Measurements from ENCODE around the gene ADAMTS15.

The ADAMTS15 gene

DNA sequence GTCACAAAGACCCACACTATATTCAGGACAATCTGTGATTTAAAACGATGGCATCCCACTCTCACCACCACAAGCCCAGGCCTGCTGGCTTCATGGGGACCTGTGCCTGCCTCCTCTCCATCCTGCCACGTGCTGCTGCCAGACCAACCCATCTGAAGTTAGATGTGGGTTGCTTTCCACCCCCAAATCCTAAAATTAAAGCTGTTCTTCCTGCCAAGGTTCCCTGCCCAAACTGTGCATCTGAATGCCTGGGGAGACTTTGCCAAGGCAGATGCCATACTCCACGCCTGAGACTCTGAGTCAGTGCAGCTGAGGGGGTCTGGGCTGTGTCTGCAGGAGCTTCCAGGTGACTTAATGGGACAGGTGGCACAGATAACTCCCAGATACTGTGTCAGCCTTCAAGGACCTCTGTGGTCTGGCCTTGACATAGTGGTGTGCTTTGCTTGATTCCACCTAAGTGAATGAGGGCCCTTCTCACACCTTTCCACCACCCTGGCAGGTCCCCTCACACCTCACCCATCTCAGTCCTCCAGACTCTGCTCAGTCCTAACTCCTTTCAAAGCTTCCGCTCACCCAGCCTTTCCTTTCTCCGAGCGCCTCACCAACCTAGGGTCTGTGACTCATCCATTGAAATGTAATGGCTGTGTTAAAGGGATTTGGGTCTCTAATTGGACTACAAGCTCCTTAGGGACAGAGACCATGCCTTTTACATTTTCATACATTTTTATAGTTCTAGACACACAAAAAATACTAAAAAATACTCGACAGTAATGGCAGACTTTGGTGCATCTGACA lies 38.7 kb upstream of the ADAMTS15 start:
- TF ChIP-seq, protein P1, sequence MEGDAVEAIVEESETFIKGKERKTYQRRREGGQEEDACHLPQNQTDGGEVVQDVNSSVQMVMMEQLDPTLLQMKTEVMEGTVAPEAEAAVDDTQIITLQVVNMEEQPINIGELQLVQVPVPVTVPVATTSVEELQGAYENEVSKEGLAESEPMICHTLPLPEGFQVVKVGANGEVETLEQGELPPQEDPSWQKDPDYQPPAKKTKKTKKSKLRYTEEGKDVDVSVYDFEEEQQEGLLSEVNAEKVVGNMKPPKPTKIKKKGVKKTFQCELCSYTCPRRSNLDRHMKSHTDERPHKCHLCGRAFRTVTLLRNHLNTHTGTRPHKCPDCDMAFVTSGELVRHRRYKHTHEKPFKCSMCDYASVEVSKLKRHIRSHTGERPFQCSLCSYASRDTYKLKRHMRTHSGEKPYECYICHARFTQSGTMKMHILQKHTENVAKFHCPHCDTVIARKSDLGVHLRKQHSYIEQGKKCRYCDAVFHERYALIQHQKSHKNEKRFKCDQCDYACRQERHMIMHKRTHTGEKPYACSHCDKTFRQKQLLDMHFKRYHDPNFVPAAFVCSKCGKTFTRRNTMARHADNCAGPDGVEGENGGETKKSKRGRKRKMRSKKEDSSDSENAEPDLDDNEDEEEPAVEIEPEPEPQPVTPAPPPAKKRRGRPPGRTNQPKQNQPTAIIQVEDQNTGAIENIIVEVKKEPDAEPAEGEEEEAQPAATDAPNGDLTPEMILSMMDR (conservative IDR thresholded peaks at IDR 0.05; ENCODE audit: low read depth) = no peak
- DNase-seq (ENCODE audit: low spot score) = no peak
- POLR2A ChIA-PET (ENCODE audit: low non-redundant PET) = no interaction called here
- H3K27ac ChIP-seq = no peak overlapping the region
- CTCF ChIA-PET = interaction anchor here (0.5 to 0.6 kb wide), 2 partner anchors 10 to 20 kb away, joined by 3 to 4 read pairs; no protein-coding TSS in a partner anchor

DNA sequence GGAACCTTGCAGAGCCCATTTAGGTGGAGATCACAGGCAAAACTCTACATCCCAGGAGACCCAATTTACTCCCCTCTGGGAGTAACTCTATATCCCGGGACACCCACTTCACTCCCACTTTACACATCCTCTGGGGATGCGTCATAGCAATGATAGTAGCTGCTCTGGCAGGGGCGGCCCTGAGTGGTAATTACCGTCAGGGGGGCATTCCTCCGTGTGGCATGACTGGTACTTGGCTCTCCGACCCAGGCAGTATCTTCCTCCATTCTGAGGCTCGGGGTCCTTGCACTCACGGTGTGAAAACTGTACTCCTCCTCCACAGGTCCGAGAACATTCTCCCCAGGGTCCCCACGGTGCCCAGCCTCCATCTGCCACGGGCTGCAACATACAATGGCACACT lies 37.2 kb upstream of the ADAMTS15 start:
- ChIA-PET CTCF (no interaction called here), POLR2A (ENCODE audit: low non-redundant PET) (no interaction called here)
- TF ChIP-seq, protein P1 (conservative IDR thresholded peaks at IDR 0.05; ENCODE audit: low read depth) = no peak
- DNase-seq (ENCODE audit: low spot score) = no peak
- no peak overlapping the region for H3K27ac ChIP-seq

DNA sequence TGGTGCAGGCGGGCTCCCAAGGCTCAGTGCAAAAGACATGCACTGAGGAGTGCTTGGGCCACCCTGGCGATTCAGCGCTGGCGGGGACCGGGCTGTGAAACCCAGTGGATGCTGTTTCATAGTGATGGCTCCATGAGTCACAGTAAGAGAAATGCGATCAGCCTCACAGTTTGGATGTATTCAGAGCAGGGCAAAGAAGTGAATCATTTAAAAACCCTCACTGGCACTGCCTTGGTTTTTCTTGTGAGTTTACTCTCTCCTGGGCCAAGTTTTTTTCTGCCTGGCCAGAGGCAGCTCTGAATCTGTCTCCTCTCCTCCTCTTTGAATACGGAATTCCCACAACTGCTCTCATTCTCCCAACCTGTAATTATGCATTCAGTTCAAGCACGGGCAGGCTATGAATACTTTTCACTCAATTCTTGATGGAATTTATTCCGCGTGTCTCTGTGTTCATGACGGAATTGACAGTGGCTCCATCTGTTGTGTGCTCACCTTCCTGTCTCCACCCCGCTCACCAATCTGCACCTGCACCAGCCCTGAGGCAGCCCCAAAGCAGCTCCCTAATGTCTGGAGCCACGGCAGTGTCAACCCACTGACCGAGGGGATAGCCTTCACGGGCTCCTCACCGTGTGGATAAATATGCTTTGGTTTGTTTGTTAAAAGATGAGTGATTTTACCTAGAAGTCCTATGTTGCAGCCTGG lies 34.9 kb upstream of the ADAMTS15 start:
- ChIA-PET CTCF (interaction anchor here (1.4 kb wide), 1 partner anchor 15 kb away, joined by 4 read pairs; the partner anchor contains the start of gene ADAMTS8), POLR2A (ENCODE audit: low non-redundant PET) (no interaction called here)
- DNase-seq (ENCODE audit: low spot score) = peak; percentile 86
- TF ChIP-seq, protein P1 (conservative IDR thresholded peaks at IDR 0.05; ENCODE audit: low read depth) = no peak
- peak overlapping the region; percentile 55 for H3K27ac ChIP-seq

DNA sequence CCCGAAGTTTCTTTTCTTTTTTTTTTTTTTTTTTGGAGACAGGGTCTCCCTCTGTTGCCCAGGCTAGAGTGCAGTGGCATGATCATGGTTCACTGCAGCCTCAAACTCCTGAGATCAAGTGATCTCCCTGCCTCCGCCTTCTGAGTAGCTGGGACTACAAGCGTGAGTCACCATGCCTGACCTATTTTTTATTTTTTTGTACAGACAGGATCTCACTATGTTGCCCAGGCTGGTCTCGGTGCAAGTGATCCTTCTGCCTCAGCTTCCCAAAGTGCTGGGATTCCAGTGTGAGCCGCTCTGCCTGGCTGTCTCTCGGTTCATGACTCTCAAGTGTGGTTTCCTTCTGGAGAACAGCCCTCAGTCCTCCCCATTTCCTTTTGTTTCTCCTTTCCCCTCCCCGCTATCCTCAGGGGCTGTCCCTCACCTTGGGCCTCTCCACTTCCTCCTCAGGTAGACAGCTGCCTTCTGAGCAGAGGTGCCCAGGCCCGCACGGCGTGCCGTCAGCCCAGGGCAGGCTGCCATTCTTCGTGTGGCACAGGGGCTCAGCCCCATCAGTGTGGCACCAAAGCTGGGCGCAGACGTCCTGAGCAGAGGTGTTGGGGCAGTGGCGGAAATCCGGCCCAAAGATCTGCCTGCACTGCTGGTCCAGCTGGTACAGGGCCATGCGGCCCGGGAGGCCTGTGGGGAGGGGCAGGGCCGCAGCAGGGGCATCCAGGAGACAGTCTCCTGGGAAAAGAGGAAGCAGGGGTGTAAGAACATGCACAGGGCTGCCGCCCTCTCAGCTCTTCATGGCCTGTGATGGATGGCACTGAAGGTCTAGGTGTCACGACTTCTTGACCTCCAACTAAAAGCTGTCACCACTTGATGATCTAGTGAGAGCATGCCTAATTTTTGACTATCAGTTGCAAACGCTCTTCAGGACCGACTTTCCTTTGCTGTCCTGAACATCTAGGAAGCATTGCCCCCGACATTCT lies 34.1 kb upstream of the ADAMTS15 start:
- CTCF ChIA-PET = interaction anchor here (0.7 to 1.4 kb wide), 2 partner anchors 14 to 25 kb away, joined by 4 to 5 read pairs; partner anchors contain the start of gene ADAMTS8
- TF ChIP-seq, protein P1 (conservative IDR thresholded peaks at IDR 0.05; ENCODE audit: low read depth) = no peak
- POLR2A ChIA-PET (ENCODE audit: low non-redundant PET) = no interaction called here
- peak overlapping the region; percentile 55 for H3K27ac ChIP-seq
- no peak for DNase-seq (ENCODE audit: low spot score)

DNA sequence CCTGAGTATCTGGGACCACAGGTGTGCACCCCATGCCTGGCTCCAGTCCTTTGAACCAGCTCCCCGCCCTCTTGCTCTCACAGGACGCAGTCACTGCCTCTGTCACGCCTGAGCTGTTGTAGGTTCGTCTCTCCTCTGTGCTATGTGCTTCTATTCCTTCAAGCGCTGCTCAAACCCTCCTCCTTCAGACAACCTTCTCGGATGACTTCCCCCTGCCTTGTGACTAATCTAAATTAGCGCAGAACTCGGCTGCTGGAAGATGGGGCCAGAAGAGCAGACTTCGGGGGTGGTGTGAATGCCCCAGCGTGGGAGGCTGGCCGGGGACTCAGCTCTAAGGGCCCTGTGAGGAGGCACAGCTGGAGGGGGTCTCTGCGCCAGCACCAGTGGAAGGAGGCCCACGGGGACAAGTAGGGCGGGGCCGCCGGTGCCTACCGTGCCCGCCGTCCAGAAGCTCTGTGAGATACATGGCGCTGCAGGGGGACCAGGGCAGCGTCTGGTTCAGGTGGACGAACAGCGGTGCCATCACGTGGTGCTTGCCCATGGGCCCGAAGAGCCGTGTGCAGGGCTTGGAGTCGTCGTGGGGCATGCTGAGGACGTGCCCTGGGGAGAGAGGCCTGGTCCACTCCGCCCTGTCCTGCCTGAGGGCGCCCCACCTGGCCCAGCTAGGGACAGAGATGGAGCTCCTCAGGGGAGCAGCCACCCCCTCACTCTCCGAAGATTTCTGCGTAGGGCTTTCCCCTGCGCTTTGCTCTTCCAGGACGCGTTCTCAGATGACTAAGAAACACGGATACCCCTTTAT lies 32.5 kb upstream of the ADAMTS15 start:
- DNase-seq (ENCODE audit: low spot score) = no peak
- CTCF ChIA-PET = interaction anchor here (0.7 to 1.4 kb wide), 2 partner anchors 19 to 1144 kb away, joined by 3 to 5 read pairs; no protein-coding TSS in a partner anchor
- TF ChIP-seq, protein P1 (conservative IDR thresholded peaks at IDR 0.05; ENCODE audit: low read depth) = no peak
- no peak overlapping the region for H3K27ac ChIP-seq
- POLR2A ChIA-PET (ENCODE audit: low non-redundant PET) = no interaction called here
